ENCODE results near the gene TFPT. TPM values are rescaled to one million over a fixed set of nuclear protein-coding genes. Genes with fewer than 3 reads are reported as not detected.
A peak's percentile ranks its signal among the peaks of the same experiment; 100 is the strongest.

The TFPT gene
- total and polyA plus RNA-seq, 2 experiments from 2014 or later: 14.7 to 25.9 TPM

GRCh38 chr19:54160182-54160811 lies 44.8 kb upstream of the TFPT start:
- peak overlapping the region; percentile 46 for H2AFZ ChIP-seq
- peak; percentile 61 for DNase-seq (ENCODE audit: low spot score)
- H3K9me3 ChIP-seq (ENCODE audit: low read depth): no peaks in the 10 kb centered on the region
- peak overlapping the region; percentile 20 for H3K4me3 ChIP-seq
- H3K4me2 ChIP-seq: peak overlapping the region; percentile 79
- no peaks in the 10 kb centered on the region for H3K27me3 ChIP-seq
- TF ChIP-seq CTCF (IDR thresholded peaks at IDR 0.05; ENCODE audit: poor library complexity) (no peak), EZH2 (IDR thresholded peaks at IDR 0.05; ENCODE audit: borderline replicate concordance) (no peak), EZH2phosphoT487 (IDR thresholded peaks at IDR 0.05; ENCODE audit: low read depth, severe bottlenecking, unreplicated experiment) (no peak)
- H3K27ac ChIP-seq: peak overlapping the region; percentile 79
- H3K4me1 ChIP-seq (ENCODE audit: insufficient read depth): peaks cover 20% of the 10 kb centered on the region
- H4K20me1 ChIP-seq (ENCODE audit: insufficient read depth, poor library complexity, severe bottlenecking): no peaks in the 10 kb centered on the region
- WGBS (ENCODE audit: low lambda C conversion rate, missing lambda C conversion rate): 5% methylated on average over 28 of the region's 28 CpGs
- peaks cover 14% of the 10 kb centered on the region for H3K79me2 ChIP-seq
- no peaks in the 10 kb centered on the region for H3K9me2 ChIP-seq (replicated peaks; ENCODE audit: insufficient read depth)
- no peaks in the 10 kb centered on the region for H3K36me3 ChIP-seq (replicated peaks; ENCODE audit: insufficient read depth, low read depth)

GRCh38 chr19:54159352-54160181 lies 44.1 kb upstream of the TFPT start, which contains the start of gene LENG1:
Gene LENG1 (minus strand): TSS chr19:54159721. CDS start chr19:54159695, 26 bp downstream.
- peak within 1 kb of the TSS; percentile 46 for H2AFZ ChIP-seq
- no peaks in the 10 kb centered on the region for H3K36me3 ChIP-seq (replicated peaks; ENCODE audit: insufficient read depth, low read depth)
- peak within 1 kb of the TSS; percentile 90 for H3K4me2 ChIP-seq
- H3K9me2 ChIP-seq (replicated peaks; ENCODE audit: insufficient read depth): no peaks in the 10 kb centered on the region
- no peaks in the 10 kb centered on the region for H4K20me1 ChIP-seq (ENCODE audit: insufficient read depth, poor library complexity, severe bottlenecking)
- peak; percentile 100 for DNase-seq (ENCODE audit: low spot score)
- no peaks in the 10 kb centered on the region for H3K9me3 ChIP-seq (ENCODE audit: low read depth)
- TF ChIP-seq CTCF (IDR thresholded peaks at IDR 0.05; ENCODE audit: poor library complexity) (peak; percentile 50), EZH2phosphoT487 (IDR thresholded peaks at IDR 0.05; ENCODE audit: low read depth, severe bottlenecking, unreplicated experiment) (no peak), EZH2 (IDR thresholded peaks at IDR 0.05; ENCODE audit: borderline replicate concordance) (no peak)
- H3K27ac ChIP-seq: peak within 1 kb of the TSS; percentile 93
- H3K27me3 ChIP-seq: no peaks in the 10 kb centered on the region
- H3K4me1 ChIP-seq (ENCODE audit: insufficient read depth): peaks cover 20% of the 10 kb centered on the region
- WGBS (ENCODE audit: low lambda C conversion rate, missing lambda C conversion rate): 1% methylated on average over 70 of the region's 72 CpGs
- H3K4me3 ChIP-seq: peak within 1 kb of the TSS; percentile 25
- peaks cover 14% of the 10 kb centered on the region for H3K79me2 ChIP-seq

GRCh38 chr19:54158812-54159351 lies 43.4 kb upstream of the TFPT start:
- H3K4me2 ChIP-seq: peak overlapping the region; percentile 90
- peak overlapping the region; percentile 25 for H3K4me3 ChIP-seq
- peaks cover 20% of the 10 kb centered on the region for H3K4me1 ChIP-seq (ENCODE audit: insufficient read depth)
- H3K9me3 ChIP-seq (ENCODE audit: low read depth): no peaks in the 10 kb centered on the region
- H3K36me3 ChIP-seq (replicated peaks; ENCODE audit: insufficient read depth, low read depth): no peaks in the 10 kb centered on the region
- 31% methylated on average over 19 of the region's 19 CpGs for WGBS (ENCODE audit: low lambda C conversion rate, missing lambda C conversion rate)
- TF ChIP-seq EZH2 (IDR thresholded peaks at IDR 0.05; ENCODE audit: borderline replicate concordance): no peak
- TF ChIP-seq CTCF (IDR thresholded peaks at IDR 0.05; ENCODE audit: poor library complexity): no peak
- no peak for TF ChIP-seq EZH2phosphoT487 (IDR thresholded peaks at IDR 0.05; ENCODE audit: low read depth, severe bottlenecking, unreplicated experiment)
- H3K27me3 ChIP-seq: no peaks in the 10 kb centered on the region
- peak overlapping the region; percentile 93 for H3K27ac ChIP-seq
- H4K20me1 ChIP-seq (ENCODE audit: insufficient read depth, poor library complexity, severe bottlenecking): no peaks in the 10 kb centered on the region
- H2AFZ ChIP-seq: peak overlapping the region; percentile 41
- peaks cover 14% of the 10 kb centered on the region for H3K79me2 ChIP-seq
- H3K9me2 ChIP-seq (replicated peaks; ENCODE audit: insufficient read depth): no peaks in the 10 kb centered on the region
- no peak for DNase-seq (ENCODE audit: low spot score)

Measured in hepatocyte (in vitro differentiated cells).